Ishikawa (cell line): ENCODE measurements around the gene SDHAF4.

Experiments
- CEBPB ChIP-seq: IDR thresholded peaks from 2 replicates; pipeline ENCODE4 v1.6.1; 2012
- CREB1 ChIP-seq: IDR thresholded peaks from 2 replicates; pipeline ENCODE4 v1.6.1; 2012; ENCODE audit warnings: low read depth
- EGR1 ChIP-seq: IDR thresholded peaks from 2 replicates; pipeline ENCODE4 v1.6.1; 2012
- EP300 ChIP-seq: IDR thresholded peaks from 2 replicates; pipeline ENCODE4 v1.6.1; 2012; ENCODE audit warnings: borderline replicate concordance
- FOXM1 ChIP-seq: IDR thresholded peaks from 2 replicates; pipeline ENCODE4 v1.6.1; 2012; ENCODE audit warnings: low read depth, borderline replicate concordance
- MAX ChIP-seq: IDR thresholded peaks from 2 replicates; pipeline ENCODE4 v1.6.1; 2012
- NFIC ChIP-seq: IDR thresholded peaks from 2 replicates; pipeline ENCODE4 v1.6.1; 2012
- RAD21 ChIP-seq: IDR thresholded peaks from 2 replicates; pipeline ENCODE4 v1.6.1; 2012; ENCODE audit warnings: low read depth
- REST ChIP-seq: IDR thresholded peaks from 2 replicates; pipeline ENCODE4 v1.6.1; 2012; ENCODE audit warnings: low read depth, mild to moderate bottlenecking
- TAF1 ChIP-seq: IDR thresholded peaks from 2 replicates; pipeline ENCODE4 v1.6.1; 2012; ENCODE audit warnings: low read depth, mild to moderate bottlenecking
- TCF12 ChIP-seq: IDR thresholded peaks from 2 replicates; pipeline ENCODE4 v1.6.1; 2012; ENCODE audit warnings: low read depth
- TEAD4 ChIP-seq: IDR thresholded peaks from 2 replicates; pipeline ENCODE4 v1.6.1; 2012
- USF1 ChIP-seq: IDR thresholded peaks from 2 replicates; pipeline ENCODE4 v1.6.1; 2012
- YY1 ChIP-seq: IDR thresholded peaks from 2 replicates; pipeline ENCODE4 v1.6.1; 2012; ENCODE audit warnings: low read depth
- ZBTB7A ChIP-seq: IDR thresholded peaks from 2 replicates; pipeline ENCODE4 v1.6.1; 2012; ENCODE audit warnings: low read depth

Gene SDHAF4

GRCh38 chr6:70530023-70530422 is 36.7 kb upstream of the SDHAF4 start:
- TF ChIP-seq CREB1 (no peak), EGR1 (no peak), USF1 (no peak), EP300 (no peak), RAD21 (no peak), YY1 (no peak)

GRCh38 chr6:70531133-70531532 is 35.6 kb upstream of the SDHAF4 start:
- TF ChIP-seq TEAD4 (no peak), YY1 (no peak)

- no peak for TF ChIP-seq FOXM1
- no peak for TF ChIP-seq ZBTB7A
- no peak for TF ChIP-seq YY1
- no peak for TF ChIP-seq CREB1
- no peak for TF ChIP-seq TAF1
Measured at GRCh38 chr6:70537266-70537665, 29.5 kb upstream of the SDHAF4 start.

GRCh38 chr6:70538376-70538775 is 28.4 kb upstream of the SDHAF4 start:
- TF ChIP-seq YY1 (no peak), REST (no peak), EGR1 (no peak), ZBTB7A (no peak), MAX (no peak), CEBPB (no peak), FOXM1 (no peak), EP300 (no peak)

GRCh38 chr6:70547313-70547712 is 19.4 kb upstream of the SDHAF4 start:
- TF ChIP-seq RAD21 (peak; percentile 49), CEBPB (no peak)

- TF ChIP-seq TAF1 (no peak), RAD21 (no peak), NFIC (no peak), YY1 (no peak), CREB1 (no peak), EP300 (no peak), CEBPB (no peak), EGR1 (no peak), FOXM1 (no peak), MAX (no peak), REST (no peak), USF1 (no peak), ZBTB7A (no peak), TCF12 (no peak), TEAD4 (no peak)
Measured at GRCh38 chr6:70547905-70548304, 18.8 kb upstream of the SDHAF4 start.

- TF ChIP-seq CREB1 (no peak), TCF12 (no peak), REST (no peak)
Measured at GRCh38 chr6:70549327-70549726, 17.4 kb upstream of the SDHAF4 start.
